ENCODE results near the gene HS6ST3. TPM values are rescaled to one million over a fixed set of nuclear protein-coding genes. Genes with fewer than 3 reads are reported as not detected.

HS6ST3 gene
- total RNA-seq, 1 experiment from 2014 or later = not detected

DNA sequence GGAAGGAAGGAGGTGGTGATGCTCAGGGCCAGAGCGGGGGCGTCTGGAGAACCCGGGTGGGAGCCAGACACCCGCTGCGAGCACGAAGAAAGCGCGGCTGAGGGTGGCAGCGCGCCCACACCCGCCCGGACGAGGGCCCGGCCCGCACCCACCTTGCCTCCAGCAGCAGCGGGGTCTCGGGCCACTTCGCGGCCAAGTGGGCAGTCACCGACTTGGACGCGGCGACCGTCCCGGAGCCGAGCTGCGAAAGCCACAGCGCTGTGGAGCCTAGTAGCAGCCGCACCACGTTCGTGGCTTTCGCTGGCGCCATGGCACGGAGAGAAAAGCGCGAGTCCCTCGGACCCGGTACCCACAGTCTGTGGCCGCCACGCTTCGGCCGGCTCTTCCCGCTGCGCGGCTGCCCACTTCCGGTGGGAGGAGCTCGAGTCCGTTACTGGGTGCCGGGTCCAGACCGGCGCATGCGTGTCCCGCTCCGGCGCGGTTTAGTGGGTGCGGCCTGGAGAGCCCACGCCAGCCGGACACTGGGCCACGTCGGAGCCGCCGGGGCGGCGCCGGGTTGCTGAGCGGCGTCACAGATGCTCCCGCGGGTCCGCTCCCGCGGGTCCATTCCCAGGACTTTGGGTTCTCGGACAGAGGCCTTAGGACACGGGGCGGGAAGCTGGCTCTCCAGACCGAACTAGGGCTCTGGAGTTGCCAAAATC lies 36.8 kb upstream of the HS6ST3 start, which contains the start of gene UGGT2:
Gene UGGT2 (minus strand): TSS at position 399 of the 701 bp plus-strand sequence. CDS start 89 bp downstream, at position 310.
- DNase-seq = peak; percentile 96 to 97
- ChIA-PET CTCF (interaction anchor here (2.7 kb wide), 1 partner anchor 33 kb away, joined by 33 read pairs; no protein-coding TSS in a partner anchor), POLR2A (interaction anchor here (0.5 to 1.6 kb wide), 11 partner anchors 8 to 1381 kb away, joined by 3 to 12 read pairs (median 4); partner anchors contain the start of genes DNAJC3 and RAP2A)
- H3K36me3 ChIP-seq (ENCODE audit: control insufficient read depth, insufficient read depth, low read length) = no peaks in the 10 kb centered on the region
- peak within 1 kb of the TSS; percentile 88 for H3K27ac Mint-ChIP-seq (ENCODE audit: unreplicated experiment)
- H3K4me3 ChIP-seq (ENCODE audit: low read depth, low read length) = peak within 1 kb of the TSS; percentile 100
- intact Hi-C loops (cut with micrococcal nuclease; ENCODE audit: unreplicated experiment) = loop anchor here (1.0 to 5.0 kb wide), 3 partner anchors 33 to 1380 kb away; partner anchors contain the start of gene DNAJC3
- TF ChIP-seq, protein P1, sequence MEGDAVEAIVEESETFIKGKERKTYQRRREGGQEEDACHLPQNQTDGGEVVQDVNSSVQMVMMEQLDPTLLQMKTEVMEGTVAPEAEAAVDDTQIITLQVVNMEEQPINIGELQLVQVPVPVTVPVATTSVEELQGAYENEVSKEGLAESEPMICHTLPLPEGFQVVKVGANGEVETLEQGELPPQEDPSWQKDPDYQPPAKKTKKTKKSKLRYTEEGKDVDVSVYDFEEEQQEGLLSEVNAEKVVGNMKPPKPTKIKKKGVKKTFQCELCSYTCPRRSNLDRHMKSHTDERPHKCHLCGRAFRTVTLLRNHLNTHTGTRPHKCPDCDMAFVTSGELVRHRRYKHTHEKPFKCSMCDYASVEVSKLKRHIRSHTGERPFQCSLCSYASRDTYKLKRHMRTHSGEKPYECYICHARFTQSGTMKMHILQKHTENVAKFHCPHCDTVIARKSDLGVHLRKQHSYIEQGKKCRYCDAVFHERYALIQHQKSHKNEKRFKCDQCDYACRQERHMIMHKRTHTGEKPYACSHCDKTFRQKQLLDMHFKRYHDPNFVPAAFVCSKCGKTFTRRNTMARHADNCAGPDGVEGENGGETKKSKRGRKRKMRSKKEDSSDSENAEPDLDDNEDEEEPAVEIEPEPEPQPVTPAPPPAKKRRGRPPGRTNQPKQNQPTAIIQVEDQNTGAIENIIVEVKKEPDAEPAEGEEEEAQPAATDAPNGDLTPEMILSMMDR (IDR thresholded peaks at IDR 0.05; ENCODE audit: insufficient read depth in 1 of 2, low read depth in 1 of 2, low read length in 1 of 2, severe bottlenecking in 1 of 2, unreplicated experiment in 1 of 2) = no peak
- H3K9me3 ChIP-seq = no peaks in the 10 kb centered on the region
- H3K36me3 Mint-ChIP-seq (ENCODE audit: insufficient read depth, unreplicated experiment) = peaks cover 13% of the 10 kb centered on the region
- BruUV-seq (replicated peaks) = no TSS peak
- H3K4me3 Mint-ChIP-seq (ENCODE audit: unreplicated experiment) = peak within 1 kb of the TSS; percentile 87
- H3K9me3 Mint-ChIP-seq (ENCODE audit: unreplicated experiment) = no peaks in the 10 kb centered on the region
- peaks cover 2% of the 10 kb centered on the region for H3K27me3 Mint-ChIP-seq (ENCODE audit: insufficient read depth, unreplicated experiment)
- H3K4me1 Mint-ChIP-seq (ENCODE audit: low read depth, unreplicated experiment) = no peaks in the 10 kb centered on the region
- H3K27me3 ChIP-seq (replicated peaks; ENCODE audit: control insufficient read depth, insufficient read depth, low read length) = no peaks in the 10 kb centered on the region
- H3K4me1 ChIP-seq = no peaks in the 10 kb centered on the region

DNA sequence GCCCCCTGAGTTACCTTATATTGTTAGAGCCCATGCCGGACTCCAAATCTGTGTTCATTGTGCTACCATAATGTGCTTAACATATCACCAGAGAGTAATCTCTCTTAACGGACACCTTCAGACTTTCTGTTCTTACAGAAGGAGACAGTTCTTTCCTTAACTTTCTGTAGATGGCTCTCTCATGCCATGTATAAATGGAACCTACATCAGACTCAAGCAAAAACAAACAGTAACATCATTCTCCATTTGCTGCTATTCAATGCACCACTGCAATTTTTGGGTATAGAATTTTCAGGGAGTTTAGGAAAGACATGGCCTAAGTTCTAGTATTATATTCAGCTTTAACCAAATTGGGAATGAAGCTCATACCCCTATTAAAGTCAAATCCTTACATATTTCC lies 24.1 kb upstream of the HS6ST3 start:
- H3K36me3 Mint-ChIP-seq (ENCODE audit: insufficient read depth, unreplicated experiment) = no peaks in the 10 kb centered on the region
- H3K27ac Mint-ChIP-seq (ENCODE audit: unreplicated experiment) = no peak overlapping the region
- POLR2A ChIA-PET = no interaction called here
- Histone ChIP-seq H3K36me3 (ENCODE audit: control insufficient read depth, insufficient read depth, low read length) (no peaks in the 10 kb centered on the region), H3K4me3 (ENCODE audit: low read depth, low read length) (no peak overlapping the region), H3K27me3 (replicated peaks; ENCODE audit: control insufficient read depth, insufficient read depth, low read length) (no peaks in the 10 kb centered on the region; the same call in 1 of the 2 replicates), H3K9me3 (no peaks in the 10 kb centered on the region), H3K4me1 (no peaks in the 10 kb centered on the region)
- intact Hi-C loops (cut with micrococcal nuclease; ENCODE audit: unreplicated experiment) = loop anchor here (5.0 kb wide), 1 partner anchor 161 kb away; no protein-coding TSS in a partner anchor
- H3K4me1 Mint-ChIP-seq (ENCODE audit: low read depth, unreplicated experiment) = no peaks in the 10 kb centered on the region
- no peak for DNase-seq
- TF ChIP-seq, protein P1 (IDR thresholded peaks at IDR 0.05; ENCODE audit: insufficient read depth in 1 of 2, low read depth in 1 of 2, low read length in 1 of 2, severe bottlenecking in 1 of 2, unreplicated experiment in 1 of 2) = no peak
- H3K27me3 Mint-ChIP-seq (ENCODE audit: insufficient read depth, unreplicated experiment) = peaks cover 23% of the 10 kb centered on the region
- no peak overlapping the region for H3K4me3 Mint-ChIP-seq (ENCODE audit: unreplicated experiment)
- BruUV-seq (replicated peaks) = no TSS peak
- CTCF ChIA-PET = no interaction called here
- no peaks in the 10 kb centered on the region for H3K9me3 Mint-ChIP-seq (ENCODE audit: unreplicated experiment)

DNA sequence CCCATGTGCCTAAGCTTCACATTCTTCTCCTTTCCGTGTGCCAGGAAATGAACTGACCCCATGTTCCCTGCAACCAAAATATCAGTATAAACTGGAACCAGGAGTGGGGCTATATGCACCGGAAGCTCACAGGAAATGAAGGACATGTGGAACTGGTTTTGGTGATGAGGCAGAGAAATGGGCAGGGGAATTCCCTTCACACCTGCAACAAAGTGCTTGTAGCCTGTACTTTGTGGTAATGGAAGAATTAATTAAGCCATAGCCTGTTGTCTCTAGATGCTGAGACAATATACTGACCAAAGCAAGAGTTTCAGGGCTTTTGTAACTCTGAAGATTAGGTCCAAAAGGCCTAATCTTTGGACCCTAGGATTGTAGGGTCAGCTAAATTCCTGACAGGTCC lies 21.2 kb upstream of the HS6ST3 start:
- BruUV-seq (replicated peaks) = no TSS peak
- H3K36me3 Mint-ChIP-seq (ENCODE audit: insufficient read depth, unreplicated experiment) = no peaks in the 10 kb centered on the region
- H3K4me3 ChIP-seq (ENCODE audit: low read depth, low read length) = no peak overlapping the region
- no peaks in the 10 kb centered on the region for H3K36me3 ChIP-seq (ENCODE audit: control insufficient read depth, insufficient read depth, low read length)
- H3K9me3 ChIP-seq = no peaks in the 10 kb centered on the region
- no peaks in the 10 kb centered on the region; the same call in 1 of the 2 replicates for H3K27me3 ChIP-seq (replicated peaks; ENCODE audit: control insufficient read depth, insufficient read depth, low read length)
- peaks cover 13% of the 10 kb centered on the region for H3K27me3 Mint-ChIP-seq (ENCODE audit: insufficient read depth, unreplicated experiment)
- no peak overlapping the region for H3K4me3 Mint-ChIP-seq (ENCODE audit: unreplicated experiment)
- no peaks in the 10 kb centered on the region for H3K9me3 Mint-ChIP-seq (ENCODE audit: unreplicated experiment)
- ChIA-PET POLR2A (no interaction called here), CTCF (no interaction called here)
- no peak for DNase-seq
- H3K27ac Mint-ChIP-seq (ENCODE audit: unreplicated experiment) = no peak overlapping the region
- H3K4me1 ChIP-seq = no peaks in the 10 kb centered on the region
- H3K4me1 Mint-ChIP-seq (ENCODE audit: low read depth, unreplicated experiment) = no peaks in the 10 kb centered on the region
- TF ChIP-seq, protein P1 (IDR thresholded peaks at IDR 0.05; ENCODE audit: insufficient read depth in 1 of 2, low read depth in 1 of 2, low read length in 1 of 2, severe bottlenecking in 1 of 2, unreplicated experiment in 1 of 2) = no peak
- intact Hi-C loops (cut with micrococcal nuclease; ENCODE audit: unreplicated experiment) = loop anchor here (5.0 kb wide), 1 partner anchor 159 kb away; no protein-coding TSS in a partner anchor
